GDM1 (cell line): ENCODE results near the gene ZNF304.

Experiments
- DNase-seq: peaks from one replicate; lab custom pipeline; 2025; lab: John Stamatoyannopoulos, UW

The ZNF304 gene

DNA sequence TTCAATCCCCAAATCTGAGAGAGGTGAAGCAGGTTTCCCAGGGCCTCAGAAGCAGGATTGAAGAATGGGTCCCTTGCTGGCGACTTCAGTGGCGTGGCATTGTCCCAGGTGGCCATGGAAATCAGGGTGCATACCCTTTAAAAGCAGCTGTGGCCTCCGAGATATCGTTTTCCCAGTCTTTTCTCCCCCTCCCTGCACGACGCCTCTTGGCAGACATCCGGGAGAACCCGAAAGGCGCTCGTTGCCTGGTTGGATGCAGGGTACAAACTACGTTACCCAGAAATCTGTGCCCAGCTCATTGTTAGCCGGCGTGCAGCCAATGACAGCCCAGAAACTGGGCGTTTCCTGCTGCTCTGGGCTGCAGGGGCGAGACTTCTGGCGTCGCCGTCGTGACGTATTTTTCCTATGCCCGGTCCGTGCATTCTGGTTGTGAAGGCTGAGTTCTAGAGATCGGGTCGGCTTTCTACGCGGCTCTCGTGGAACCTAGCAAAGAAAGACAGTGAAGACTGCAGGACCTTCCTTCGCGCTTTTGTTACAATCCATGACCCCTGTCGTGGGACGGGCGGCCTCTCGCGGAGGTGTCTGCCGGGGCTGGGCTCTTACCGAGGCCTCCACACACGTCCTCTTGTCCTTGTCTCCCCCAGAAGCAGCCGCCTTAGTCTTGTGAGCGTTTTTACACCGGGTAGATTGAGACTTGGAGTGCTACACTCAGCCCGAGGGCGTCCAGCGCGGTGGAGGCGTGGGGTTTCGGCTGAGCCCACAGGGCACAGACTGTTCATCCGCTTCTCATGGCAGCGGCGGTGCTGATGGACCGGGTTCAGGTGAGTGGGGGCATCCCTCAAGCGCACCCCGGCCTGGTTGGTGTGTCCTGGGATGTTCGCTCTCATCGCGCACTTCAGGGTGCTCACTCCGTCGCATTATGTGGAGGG lies at the start of gene ZNF304:
ZNF304 (plus strand) TSS at position 395 of the 929 bp plus-strand sequence; CDS start at position 789, 394 bp downstream.
- DNase-seq: peak; percentile 81

GRCh38 chr19:57302020-57302465 lies 49.0 kb upstream of the ZNF304 start:
- DNase-seq: no peak

GRCh38 chr19:57302727-57303401 lies 48.2 kb upstream of the ZNF304 start:
- DNase-seq: no peak

GRCh38 chr19:57305056-57305455 lies 46.0 kb upstream of the ZNF304 start:
- DNase-seq: no peak

DNA sequence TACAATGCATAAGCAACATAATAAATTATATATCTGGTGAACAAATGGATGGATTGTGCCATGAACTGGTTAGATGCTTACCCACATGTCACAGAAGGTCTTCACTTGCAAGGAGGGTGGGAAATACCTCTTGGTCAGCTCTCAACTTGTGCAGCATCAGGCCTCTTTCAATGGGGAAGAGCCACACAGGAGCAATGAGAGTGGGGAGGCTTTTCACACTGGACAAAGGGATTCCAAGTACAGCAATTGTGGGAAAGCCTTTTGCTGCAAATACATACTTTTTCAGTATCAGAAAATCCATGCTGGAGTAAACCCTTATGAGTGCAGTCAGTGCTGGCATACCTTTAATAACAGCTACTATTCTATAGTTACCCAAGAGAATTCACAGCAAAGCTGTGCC lies 42.6 kb upstream of the ZNF304 start:
- no peak for DNase-seq

GRCh38 chr19:57310792-57311191 lies 40.3 kb upstream of the ZNF304 start:
- no peak for DNase-seq

- DNase-seq: no peak
Measured at GRCh38 chr19:57314146-57314545, 36.9 kb upstream of the ZNF304 start.

DNA sequence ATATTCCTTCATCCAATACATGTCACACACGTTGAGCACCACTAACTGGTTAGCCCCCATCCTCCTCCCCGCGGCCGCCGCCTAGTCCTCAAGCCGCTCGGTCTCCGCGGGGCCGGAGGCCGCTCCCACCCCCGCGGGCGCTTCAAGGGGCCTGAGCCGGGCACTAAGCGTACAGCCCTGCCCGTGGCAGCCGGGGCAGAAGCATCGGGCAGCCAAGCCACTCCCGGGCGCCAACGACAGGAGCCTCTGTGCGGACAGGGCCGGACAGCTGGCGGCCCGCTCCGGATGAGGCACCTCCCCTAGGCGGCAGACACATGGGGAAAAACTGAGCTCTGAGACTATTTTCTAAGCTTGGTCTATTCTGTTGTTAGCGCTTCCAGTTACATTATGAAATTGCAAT lies 33.6 kb upstream of the ZNF304 start:
- no peak for DNase-seq

DNA sequence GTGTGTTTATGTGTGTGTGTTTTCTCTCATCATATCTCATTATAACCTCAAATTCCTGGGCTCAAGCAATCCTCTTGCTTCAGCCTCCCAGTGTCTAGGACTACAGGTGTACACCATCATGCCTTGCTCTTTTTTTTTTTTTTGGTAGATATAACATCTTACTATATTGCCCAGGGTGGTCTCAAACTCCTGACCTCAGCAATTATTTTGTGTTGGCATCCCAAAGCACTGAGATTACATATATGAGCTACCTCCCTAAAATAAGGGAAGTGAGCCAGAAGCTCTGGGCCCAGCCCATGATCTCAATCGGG lies 31.2 kb upstream of the ZNF304 start:
- DNase-seq: no peak

- peak; percentile 89 for DNase-seq
Measured at GRCh38 chr19:57320180-57321084, 30.6 kb upstream of the ZNF304 start, which contains the start of gene ZNF543. TSS of gene ZNF543 (plus strand) at chr19:57320472. CDS start at chr19:57320854, 382 bp downstream.

DNA sequence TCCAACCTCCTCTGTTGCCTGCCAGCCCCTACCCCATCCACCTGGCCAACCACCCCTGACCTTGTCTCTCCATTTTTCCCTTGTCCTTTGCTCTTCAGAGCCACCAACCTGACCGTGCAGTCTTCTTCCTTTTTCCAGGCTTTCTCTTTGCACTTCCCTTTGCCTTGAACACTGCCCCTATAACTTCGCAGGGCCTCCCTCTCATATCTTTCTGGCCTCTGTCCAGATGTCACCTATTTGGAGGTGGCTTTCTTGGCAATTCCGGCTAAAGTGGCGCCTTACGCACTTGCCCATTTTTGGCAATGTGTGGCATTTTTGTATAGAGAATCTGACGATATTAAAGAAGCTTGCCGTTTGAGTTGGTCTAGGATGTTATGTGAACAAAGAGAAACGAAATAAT lies 30.0 kb upstream of the ZNF304 start:
- DNase-seq: no peak

DNA sequence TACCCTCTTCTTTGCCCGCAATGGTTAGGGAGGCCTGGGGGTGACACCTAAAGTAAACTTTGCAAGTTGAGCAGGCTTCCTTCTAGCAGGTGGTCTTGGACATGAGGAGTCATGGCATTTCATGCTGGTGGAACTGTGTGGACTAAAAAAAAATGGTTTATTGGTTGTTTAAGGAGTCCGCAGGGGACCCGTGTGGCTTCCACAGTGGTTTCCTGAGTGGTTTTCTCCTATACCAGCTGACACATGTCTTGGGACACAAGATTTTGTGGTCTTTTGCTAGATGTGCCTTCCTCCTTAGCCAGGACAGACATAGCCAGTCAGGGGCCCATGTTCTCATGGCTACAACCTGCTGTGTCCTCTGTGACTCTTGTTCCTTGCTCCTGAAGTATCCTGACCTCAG lies 29.3 kb upstream of the ZNF304 start:
- DNase-seq: peak; percentile 7

DNA sequence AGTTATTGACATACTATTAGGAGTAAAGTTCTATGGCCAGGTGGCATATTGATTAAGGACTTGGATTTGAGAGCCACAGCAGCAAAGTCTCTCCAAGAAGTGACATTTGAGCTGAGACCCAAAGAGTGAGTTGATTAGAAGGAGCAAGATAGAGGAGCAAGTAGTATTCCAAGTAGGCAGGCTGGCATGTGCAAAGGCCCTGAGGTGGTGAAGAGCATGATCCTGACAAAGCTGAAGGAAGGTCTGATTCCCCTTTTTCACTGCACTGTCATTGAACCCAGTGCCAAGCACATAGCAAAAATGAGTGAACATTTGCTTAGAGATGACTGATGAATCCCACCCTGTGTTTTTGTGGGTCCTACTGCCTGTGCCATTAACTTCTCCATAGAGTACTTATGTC lies 26.1 kb upstream of the ZNF304 start:
- no peak for DNase-seq

DNA sequence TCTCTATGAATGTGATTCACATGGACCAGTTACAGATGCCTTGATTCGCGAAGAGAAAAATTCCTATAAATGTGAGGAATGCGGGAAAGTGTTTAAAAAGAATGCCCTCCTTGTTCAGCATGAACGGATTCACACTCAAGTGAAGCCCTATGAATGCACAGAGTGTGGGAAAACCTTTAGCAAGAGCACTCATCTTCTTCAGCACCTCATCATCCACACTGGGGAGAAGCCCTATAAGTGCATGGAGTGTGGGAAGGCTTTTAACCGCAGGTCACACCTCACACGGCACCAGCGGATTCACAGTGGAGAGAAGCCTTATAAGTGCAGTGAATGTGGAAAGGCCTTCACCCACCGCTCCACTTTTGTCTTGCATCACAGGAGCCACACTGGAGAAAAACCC lies 23.1 kb upstream of the ZNF304 start:
- DNase-seq: no peak

GRCh38 chr19:57334191-57334590 lies 16.9 kb upstream of the ZNF304 start:
- no peak for DNase-seq

DNA sequence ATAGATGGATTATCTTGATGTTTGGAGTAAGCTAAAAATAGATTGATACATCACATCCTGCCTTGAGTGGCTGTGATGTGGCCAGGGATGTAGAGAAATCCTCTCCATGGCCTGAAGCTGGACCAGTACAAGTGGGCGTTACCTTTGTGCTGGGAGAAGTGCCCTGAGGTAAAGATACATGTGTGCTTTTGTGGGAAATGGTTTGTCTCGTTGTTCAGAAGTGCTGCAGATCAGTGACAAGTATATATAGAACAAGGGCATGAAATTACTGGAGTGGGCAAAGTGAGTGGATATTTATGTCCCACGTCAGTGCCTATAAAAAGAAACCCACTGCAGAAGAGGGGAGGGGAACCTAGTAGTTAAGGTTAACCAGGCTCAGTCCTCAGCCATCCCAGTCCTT lies 12.2 kb upstream of the ZNF304 start:
- DNase-seq: no peak

DNA sequence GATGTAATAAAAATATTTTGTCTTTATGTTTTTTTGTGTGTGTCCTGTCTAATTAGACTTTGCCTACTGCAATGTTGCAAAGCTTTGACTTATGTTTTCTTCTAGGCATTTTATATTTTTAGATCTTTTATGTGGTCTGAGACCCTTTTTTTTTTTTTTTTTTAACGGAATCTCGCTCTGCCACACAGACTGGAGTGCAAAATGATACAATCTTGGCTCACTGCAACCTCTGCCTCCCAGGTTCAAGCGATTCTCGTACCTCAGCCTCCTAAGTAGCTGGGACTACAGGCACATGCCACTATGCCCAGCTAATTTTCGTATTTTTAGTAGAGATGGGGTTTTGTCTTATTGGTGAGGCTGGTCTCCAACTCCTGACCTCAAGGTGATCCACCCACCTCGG lies 8.5 kb upstream of the ZNF304 start:
- no peak for DNase-seq

- no peak for DNase-seq
Measured at GRCh38 chr19:57348136-57348535, 2.9 kb upstream of the ZNF304 start.

- DNase-seq: no peak
Measured at GRCh38 chr19:57351867-57352266, 796 bp downstream of the ZNF304 start.

DNA sequence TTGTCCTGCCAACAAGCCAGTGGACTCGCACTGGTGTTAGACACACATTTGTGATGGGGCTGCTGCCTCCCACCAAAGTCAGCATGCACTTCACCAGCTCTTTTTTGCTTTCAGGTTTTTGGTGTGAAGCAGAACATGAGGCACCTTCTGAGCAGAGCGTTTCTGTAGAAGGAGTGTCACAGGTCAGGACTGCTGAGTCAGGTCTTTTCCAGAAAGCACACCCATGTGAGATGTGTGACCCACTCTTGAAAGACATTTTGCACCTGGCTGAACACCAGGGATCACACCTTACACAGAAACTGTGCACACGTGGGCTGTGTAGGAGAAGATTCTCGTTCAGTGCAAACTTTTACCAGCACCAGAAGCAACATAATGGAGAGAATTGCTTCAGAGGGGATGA lies 4.8 kb downstream of the ZNF304 start:
- DNase-seq: no peak

DNA sequence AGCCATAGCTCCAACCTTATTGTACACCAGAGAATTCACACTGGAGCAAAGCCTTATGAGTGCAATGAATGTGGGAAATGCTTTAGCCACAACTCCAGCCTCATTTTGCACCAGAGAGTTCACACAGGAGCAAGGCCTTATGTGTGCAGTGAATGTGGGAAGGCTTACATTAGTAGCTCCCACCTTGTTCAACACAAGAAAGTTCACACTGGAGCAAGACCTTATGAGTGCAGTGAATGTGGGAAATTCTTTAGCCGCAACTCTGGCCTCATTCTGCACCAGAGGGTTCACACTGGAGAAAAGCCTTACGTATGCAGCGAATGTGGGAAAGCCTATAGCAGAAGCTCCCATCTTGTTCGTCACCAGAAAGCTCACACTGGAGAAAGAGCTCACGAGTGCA lies 6.3 kb downstream of the ZNF304 start:
- no peak for DNase-seq

GRCh38 chr19:57359300-57359699 lies 8.2 kb downstream of the ZNF304 start:
- no peak for DNase-seq
